Omental fat pad (tissue), 4 donors: ENCODE results near the gene PRM1. TPM values are rescaled to one million over a fixed set of nuclear protein-coding genes. Genes with fewer than 3 reads are reported as not detected.

Source experiments
- ATAC-seq: fragments of 150-250 bp; one replicate; pipeline ENCODE4 v1.9.1; 2016; ENCODE audit warnings: mild to moderate bottlenecking, moderate library complexity; ENCODE audit not compliant: low FRiP score
- DNase-seq: peaks from one replicate; pipeline ENCODE4 v3.0.0-alpha.2; 2019; ENCODE audit warnings: low spot score
- total RNA-seq, 4 donors: library from RNA; depleted of rRNA; stranded (reverse); fragments of >200 nt; gene quantifications; one replicate each; pipeline ENCODE4 v1.1.0, GENCODE V29; 2016
- TF ChIP-seq, protein P1 (sequence below), 3 donors: fragments of 450-650 bp; IDR thresholded peaks; one replicate each; pipeline ENCODE4 v1.5.1; 2016 to 2017; ENCODE audit warnings: antibody characterized with exemption in 3 of 3, mild to moderate bottlenecking in 3 of 3, moderate library complexity in 2 of 3

The PRM1 gene
- total RNA-seq, 4 donors from 2014 or later: not detected

DNA sequence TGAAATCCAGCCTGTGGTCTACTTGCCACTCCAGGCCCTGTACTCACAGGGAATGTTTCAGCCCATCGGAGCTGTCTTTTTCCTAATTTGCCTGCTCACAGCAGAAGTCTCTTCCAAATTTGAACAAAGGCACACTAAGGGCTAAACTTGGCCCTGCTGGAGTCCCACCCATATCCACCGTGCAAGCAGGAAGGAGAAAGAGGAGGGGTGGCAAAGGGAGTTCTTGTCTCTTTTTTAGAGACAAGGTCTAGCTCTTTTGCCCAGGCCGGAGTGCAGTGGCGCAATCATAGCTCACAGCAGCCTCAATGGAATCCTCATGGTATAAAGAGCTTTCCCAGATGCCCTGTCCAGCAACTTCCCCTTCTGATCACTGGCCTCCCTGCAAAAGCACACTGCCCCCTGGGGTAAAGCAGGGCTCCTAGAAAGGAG, 2.7 kb upstream of the PRM1 start:
- TF ChIP-seq, protein P1, sequence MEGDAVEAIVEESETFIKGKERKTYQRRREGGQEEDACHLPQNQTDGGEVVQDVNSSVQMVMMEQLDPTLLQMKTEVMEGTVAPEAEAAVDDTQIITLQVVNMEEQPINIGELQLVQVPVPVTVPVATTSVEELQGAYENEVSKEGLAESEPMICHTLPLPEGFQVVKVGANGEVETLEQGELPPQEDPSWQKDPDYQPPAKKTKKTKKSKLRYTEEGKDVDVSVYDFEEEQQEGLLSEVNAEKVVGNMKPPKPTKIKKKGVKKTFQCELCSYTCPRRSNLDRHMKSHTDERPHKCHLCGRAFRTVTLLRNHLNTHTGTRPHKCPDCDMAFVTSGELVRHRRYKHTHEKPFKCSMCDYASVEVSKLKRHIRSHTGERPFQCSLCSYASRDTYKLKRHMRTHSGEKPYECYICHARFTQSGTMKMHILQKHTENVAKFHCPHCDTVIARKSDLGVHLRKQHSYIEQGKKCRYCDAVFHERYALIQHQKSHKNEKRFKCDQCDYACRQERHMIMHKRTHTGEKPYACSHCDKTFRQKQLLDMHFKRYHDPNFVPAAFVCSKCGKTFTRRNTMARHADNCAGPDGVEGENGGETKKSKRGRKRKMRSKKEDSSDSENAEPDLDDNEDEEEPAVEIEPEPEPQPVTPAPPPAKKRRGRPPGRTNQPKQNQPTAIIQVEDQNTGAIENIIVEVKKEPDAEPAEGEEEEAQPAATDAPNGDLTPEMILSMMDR (IDR thresholded peaks at IDR 0.05): no peak
- DNase-seq (no peak), ATAC-seq (no peak)

DNA sequence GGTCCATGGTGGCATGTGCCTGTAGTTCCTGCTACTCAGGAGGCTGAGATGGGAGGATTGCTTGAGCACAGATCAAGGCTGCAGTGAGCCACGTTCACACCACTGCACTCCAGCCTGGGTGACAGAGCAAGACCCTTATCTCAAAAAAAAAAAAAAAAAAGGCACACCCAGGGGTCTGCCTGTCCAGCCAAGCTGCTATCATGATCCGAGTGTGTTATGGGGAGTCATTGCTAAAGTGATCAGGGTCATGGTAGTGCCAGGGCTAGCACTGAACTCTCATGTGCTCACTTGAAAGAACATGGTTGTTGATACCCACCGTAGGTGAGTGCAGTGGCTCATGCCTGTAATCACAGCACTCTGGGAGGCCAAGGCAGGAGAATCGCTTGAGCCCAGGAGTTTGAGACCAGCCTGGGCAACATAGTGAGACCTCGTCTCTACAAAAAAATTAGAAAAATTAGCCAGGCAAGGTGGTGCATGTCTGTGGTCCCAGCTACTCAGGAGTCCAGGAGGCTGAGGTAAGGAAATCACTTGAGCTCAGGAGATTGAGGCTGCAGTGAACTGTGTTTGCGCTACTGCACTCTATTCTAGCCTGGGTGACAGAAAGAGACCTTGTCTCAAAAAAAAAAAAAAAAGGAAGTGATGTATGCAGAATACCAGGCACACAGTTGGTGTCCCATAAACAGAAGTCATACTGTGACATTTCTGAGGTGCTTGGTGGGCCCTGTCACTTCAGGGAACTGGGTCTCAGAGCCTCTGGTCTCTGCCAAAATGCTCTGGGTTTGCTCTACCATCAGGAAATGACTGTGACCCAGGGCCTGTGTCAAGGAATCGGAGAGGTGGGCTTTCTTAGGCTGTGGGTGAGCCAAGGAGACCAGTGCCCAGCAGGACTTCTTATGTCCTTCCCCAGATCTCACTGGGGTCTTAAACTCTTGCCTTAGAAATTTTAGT, 2.2 kb downstream of the PRM1 start:
- DNase-seq (no peak), ATAC-seq (no peak)
- TF ChIP-seq, protein P1 (IDR thresholded peaks at IDR 0.05): no peak

DNA sequence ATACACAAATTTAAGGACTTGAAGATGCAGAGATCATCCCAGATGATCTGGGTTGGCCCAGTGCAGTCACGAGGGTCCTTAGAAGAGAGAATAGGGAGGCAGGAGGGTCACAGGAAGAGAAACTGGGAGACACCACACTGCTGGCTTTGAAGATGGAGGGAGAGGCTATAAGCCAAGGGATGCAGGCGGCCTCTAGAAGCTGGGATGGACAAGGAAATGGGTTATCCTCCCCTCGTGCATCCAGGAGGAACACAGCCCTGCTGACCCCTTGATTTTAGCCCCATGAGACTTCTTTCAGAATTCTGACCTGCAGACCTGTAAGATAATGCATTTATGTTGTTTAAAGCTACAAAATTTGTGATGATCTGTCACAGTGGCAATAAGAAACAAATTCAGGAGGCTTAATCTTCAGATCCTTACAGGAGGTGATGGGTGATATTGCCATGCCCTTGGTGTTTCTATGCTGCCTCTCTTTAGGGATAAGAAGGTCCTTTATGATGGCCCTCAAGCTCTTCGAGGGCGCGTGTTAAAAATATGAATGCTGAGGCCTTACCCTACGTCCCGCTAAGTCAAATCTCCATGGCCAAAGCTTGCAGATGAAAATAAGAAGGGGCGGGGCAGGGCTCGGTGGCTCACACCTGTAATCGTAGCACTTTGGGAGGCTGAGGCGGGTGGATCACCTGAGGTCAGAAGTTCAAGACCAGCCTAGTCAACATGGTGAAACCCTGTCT, 3.4 kb downstream of the PRM1 start:
- DNase-seq (no peak), ATAC-seq (no peak)
- TF ChIP-seq, protein P1 (IDR thresholded peaks at IDR 0.05): no peak

DNA sequence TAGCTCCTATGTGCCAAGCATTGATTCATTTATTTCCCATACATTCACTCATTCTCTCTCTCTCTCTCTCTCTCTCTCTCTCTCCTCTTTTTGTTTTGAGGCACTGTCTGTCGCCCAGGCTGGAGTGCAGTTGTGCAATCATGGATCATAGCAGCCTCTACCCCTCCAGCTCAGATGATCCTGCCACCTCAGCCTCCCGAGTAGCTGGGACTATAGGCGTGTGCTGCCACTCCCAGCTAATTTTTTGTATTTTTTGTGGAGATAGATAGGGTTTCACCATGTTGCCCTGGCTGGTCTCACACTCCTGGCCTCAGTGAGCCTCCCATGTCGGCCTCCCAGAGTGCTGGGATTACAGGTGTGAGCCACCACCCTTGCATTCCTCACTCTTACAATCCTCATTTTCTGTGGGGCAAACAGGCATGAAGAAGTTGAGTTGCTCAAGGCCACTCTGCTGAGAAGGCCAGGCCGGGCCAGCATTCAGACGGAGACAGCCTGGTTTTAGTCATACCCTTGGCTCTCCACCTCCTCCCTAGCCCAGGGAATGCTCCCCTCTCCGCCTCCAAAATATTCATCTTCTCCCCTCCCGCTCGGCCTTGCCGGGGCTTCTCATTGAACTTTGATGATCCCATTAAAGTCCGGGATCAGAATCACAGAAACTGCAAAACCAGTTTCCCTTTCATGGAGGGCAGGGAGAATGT, 4.1 kb downstream of the PRM1 start:
- no peak for DNase-seq
- no peak for ATAC-seq
- TF ChIP-seq, protein P1 (IDR thresholded peaks at IDR 0.05): no peak

DNA sequence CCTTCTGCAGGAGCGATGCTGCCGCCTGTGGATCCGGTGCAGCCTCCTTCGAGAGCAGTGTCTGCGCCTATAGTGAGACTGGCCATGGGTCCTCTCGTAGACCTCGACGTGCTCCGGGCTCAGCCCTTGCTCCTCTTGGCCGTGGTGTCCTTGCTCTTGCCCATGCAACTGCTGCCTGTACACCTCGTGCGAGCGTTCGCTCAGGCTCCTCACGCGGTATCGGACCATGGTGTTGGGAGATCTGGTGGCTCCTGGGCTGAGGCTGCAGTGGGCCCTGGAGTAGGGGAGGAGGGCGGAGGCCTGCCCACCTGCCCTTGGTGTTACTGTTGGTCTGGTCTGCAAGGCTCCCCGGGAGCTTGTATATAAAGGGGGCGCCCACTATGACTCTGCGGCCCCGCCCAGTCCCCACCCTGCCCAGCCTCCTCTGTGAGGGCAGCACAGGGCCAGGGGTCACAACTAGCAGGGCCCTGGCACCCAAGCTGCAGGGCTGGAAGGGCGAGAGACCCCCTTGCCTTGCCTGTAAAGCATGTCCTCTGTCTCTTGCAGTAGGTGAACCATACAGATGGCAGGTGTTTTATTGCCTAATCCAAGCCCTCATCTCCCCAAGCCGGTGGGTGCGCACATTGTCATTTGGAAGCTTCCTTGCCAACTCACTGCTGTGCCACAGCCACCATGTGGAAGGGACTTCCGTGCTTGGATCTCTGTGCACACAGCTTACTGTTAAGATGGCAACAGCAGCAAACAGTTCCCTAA, 4.8 kb downstream of the PRM1 start, which contains the start of gene PRM2:
Gene PRM2 (minus strand): TSS at position 338 of the 753 bp plus-strand sequence. CDS start 110 bp downstream, at position 228.
- no peak for ATAC-seq
- no peak for DNase-seq
- TF ChIP-seq, protein P1 (IDR thresholded peaks at IDR 0.05): no peak

DNA sequence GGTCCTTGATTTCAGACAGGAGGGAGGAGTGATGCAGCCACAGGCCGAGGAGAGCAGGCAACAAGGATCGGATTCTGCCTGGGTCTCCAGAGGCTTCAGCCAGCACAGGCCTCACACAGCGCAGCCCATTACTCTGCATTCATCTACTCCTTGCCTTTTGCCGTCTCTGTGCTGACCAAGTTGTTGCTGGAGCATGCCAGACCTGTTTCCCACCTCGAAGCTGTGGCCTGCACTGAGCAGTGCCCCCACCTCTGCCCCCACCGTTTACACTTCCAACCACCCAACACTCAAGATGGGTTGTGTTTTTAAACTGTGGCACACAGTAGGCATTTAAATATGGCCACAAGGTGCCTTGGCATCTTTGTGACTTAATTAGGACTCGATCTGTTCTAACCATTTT, 6.2 kb downstream of the PRM1 start:
- TF ChIP-seq, protein P1 (IDR thresholded peaks at IDR 0.05): no peak
- DNase-seq (no peak), ATAC-seq (no peak)
